Fibroblast of lung (primary cell): ENCODE results near the gene FRMD4A. TPM values are rescaled to one million over a fixed set of nuclear protein-coding genes. Genes with fewer than 3 reads are reported as not detected.
A peak's percentile ranks its signal among the peaks of the same experiment; 100 is the strongest.

ENCODE experiments used
- DNase-seq, 2 donors: peaks; one replicate each; pipeline versions ENCODE4 v3.0.0 to v3.0.0-alpha.2; 2010; ENCODE audit warnings: low read depth in 2 of 2
- H2AFZ ChIP-seq: 2 replicates; pipeline ENCODE4 v1.5.1; 2012; ENCODE audit warnings: low read length, control low read depth, inconsistent platforms
- H3K27ac ChIP-seq: 2 replicates; pipeline ENCODE4 v1.5.1; 2011; ENCODE audit warnings: low read length, control low read depth; ENCODE audit not compliant: insufficient read depth
- H3K27me3 ChIP-seq: 2 replicates; pipeline ENCODE4 v1.5.1; 2011; ENCODE audit warnings: mild to moderate bottlenecking, low read length; ENCODE audit not compliant: control insufficient read depth, insufficient read depth
- H3K36me3 ChIP-seq: 2 replicates; pipeline ENCODE4 v1.5.1; 2011; ENCODE audit warnings: low read length; ENCODE audit not compliant: control insufficient read depth, insufficient read depth
- H3K4me1 ChIP-seq: 2 replicates; pipeline ENCODE4 v1.5.1; 2011; ENCODE audit warnings: low read length; ENCODE audit not compliant: control insufficient read depth, insufficient read depth; ENCODE audit errors: extremely low read depth
- H3K4me2 ChIP-seq: 2 replicates; pipeline ENCODE4 v1.5.1; 2011; ENCODE audit warnings: low read length, control low read depth; ENCODE audit not compliant: insufficient read depth; ENCODE audit errors: extremely low read depth
- H3K4me3 ChIP-seq, 4 experiments: fragments of 200-600 bp in 1 of 4; sonication (generic) in 1 of 4; replicated peaks in 1 of 4; 2 replicates each; pipeline ENCODE4 v1.5.1; 2011 to 2016; ENCODE audit warnings: low read length in 4 of 4, low read depth in 3 of 4, mild to moderate bottlenecking in 3 of 4, control low read depth in 2 of 4, inconsistent platforms in 1 of 4, mixed read lengths in 1 of 4; ENCODE audit not compliant: insufficient read depth in 1 of 4; ENCODE audit errors: control extremely low read depth in 1 of 4
- H3K79me2 ChIP-seq: 2 replicates; pipeline ENCODE4 v1.5.1; 2012; ENCODE audit warnings: mild to moderate bottlenecking, low read length, inconsistent platforms; ENCODE audit not compliant: control insufficient read depth, insufficient read depth
- H3K9ac ChIP-seq: 2 replicates; pipeline ENCODE4 v1.5.1; 2011; ENCODE audit warnings: mild to moderate bottlenecking, low read length, control low read depth; ENCODE audit not compliant: insufficient read depth
- H3K9me3 ChIP-seq: 2 replicates; pipeline ENCODE4 v1.5.1; 2012; ENCODE audit warnings: low read depth, low read length; ENCODE audit not compliant: control insufficient read depth, insufficient read depth
- H4K20me1 ChIP-seq: 2 replicates; pipeline ENCODE4 v1.5.1; 2011; ENCODE audit warnings: low read length; ENCODE audit not compliant: control insufficient read depth, insufficient read depth; ENCODE audit errors: extremely low read depth
- EZH2 ChIP-seq: IDR thresholded peaks from 2 replicates; pipeline ENCODE4 v1.5.1; 2012; ENCODE audit warnings: low read length, control low read depth, mild to moderate bottlenecking; ENCODE audit errors: missing control alignments
- polyA plus RNA-seq, 2 donors: library from polyadenylated mRNA; depleted of rRNA in 1 of 2; stranded (reverse) in 1 of 2; unstranded in 1 of 2; fragments of >200 nt; gene quantifications; 2 replicates each; pipeline ENCODE4 v1.2.1, GENCODE V29; 2011 to 2012; ENCODE audit warnings: missing spikeins in 1 of 2
- total RNA-seq: library from RNA; depleted of rRNA; stranded (reverse); fragments of >200 nt; gene quantifications from 2 replicates; pipeline ENCODE4 v1.2.1, GENCODE V29; 2014
- TF ChIP-seq, protein P1 (sequence below), 2 donors: IDR thresholded peaks in 1 of 2; conservative IDR thresholded peaks in 1 of 2; 1 replicate in 1 of 2; 2 replicates in 1 of 2; pipeline ENCODE4 v1.5.1; 2011 to 2012; ENCODE audit warnings: low read length in 2 of 2, control low read depth in 1 of 2, inconsistent platforms in 1 of 2, low read depth in 1 of 2, mild to moderate bottlenecking in 1 of 2

The FRMD4A gene
- total and polyA plus RNA-seq, 2 donors (not counting 1 experiment from before 2014, with no cell fraction given), result 26.9 to 63.6 TPM

DNA sequence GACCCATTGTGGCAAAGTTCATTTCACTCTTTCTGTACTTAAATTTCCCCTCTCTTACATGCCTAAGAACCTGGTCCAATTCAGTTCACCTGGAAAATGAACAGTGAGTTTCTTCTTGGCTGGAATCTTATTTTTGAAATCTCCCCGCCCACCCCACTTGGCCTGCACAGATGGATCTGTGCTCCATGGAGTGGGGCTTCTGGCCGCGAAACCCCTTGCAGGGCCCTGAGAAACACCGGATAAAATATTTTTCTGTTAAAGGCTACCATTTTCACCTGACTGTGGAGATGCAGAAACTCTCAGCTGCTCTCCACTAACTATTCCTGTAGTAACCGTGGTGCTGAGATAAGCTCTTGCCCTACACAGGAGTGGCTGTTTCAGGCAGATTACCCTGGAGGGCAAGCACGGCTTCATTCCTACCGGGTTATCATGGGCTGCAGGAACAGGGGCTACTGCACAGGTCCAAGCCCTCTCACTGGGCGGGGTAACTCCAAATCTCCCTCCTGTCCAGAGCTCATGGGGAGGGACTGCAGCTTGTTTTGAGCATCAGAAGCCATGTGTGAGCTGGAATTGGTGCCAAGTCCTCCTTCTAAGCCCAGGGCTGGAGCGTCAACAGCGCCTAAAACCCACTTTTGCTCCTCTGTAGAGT is 625.1 kb downstream of the FRMD4A start:
- Histone ChIP-seq H3K9me3 (no peaks in the 10 kb centered on the region), H3K36me3 (peaks cover 15% of the 10 kb centered on the region), H3K9ac (no peak overlapping the region), H3K4me3 (peak overlapping the region; percentile 58 to 98 (median 70)), H2AFZ (no peak overlapping the region), H3K27me3 (no peaks in the 10 kb centered on the region), H3K79me2 (peaks cover 67% of the 10 kb centered on the region), H3K4me1 (peaks cover 14% of the 10 kb centered on the region), H3K4me2 (peak overlapping the region; percentile 74), H3K27ac (peak overlapping the region; percentile 10), H4K20me1 (no peaks in the 10 kb centered on the region)
- no peak for TF ChIP-seq EZH2
- TF ChIP-seq, protein P1, sequence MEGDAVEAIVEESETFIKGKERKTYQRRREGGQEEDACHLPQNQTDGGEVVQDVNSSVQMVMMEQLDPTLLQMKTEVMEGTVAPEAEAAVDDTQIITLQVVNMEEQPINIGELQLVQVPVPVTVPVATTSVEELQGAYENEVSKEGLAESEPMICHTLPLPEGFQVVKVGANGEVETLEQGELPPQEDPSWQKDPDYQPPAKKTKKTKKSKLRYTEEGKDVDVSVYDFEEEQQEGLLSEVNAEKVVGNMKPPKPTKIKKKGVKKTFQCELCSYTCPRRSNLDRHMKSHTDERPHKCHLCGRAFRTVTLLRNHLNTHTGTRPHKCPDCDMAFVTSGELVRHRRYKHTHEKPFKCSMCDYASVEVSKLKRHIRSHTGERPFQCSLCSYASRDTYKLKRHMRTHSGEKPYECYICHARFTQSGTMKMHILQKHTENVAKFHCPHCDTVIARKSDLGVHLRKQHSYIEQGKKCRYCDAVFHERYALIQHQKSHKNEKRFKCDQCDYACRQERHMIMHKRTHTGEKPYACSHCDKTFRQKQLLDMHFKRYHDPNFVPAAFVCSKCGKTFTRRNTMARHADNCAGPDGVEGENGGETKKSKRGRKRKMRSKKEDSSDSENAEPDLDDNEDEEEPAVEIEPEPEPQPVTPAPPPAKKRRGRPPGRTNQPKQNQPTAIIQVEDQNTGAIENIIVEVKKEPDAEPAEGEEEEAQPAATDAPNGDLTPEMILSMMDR (conservative IDR thresholded peaks at IDR 0.05 in 1 of 2, IDR thresholded peaks at IDR 0.05 in 1 of 2; ENCODE audit: low read depth in 1 of 2, low read length in 2 of 2), result no peak
- DNase-seq, result peak; percentile 44 to 49

GRCh38 chr10:13704964-13705363 is 625.8 kb downstream of the FRMD4A start:
- peaks cover 70% of the 10 kb centered on the region for H3K79me2 ChIP-seq
- peaks cover 9% of the 10 kb centered on the region for H3K4me1 ChIP-seq
- no peak for TF ChIP-seq EZH2
- TF ChIP-seq, protein P1 (conservative IDR thresholded peaks at IDR 0.05 in 1 of 2, IDR thresholded peaks at IDR 0.05 in 1 of 2; ENCODE audit: low read depth in 1 of 2, low read length in 2 of 2), result no peak
- H3K9ac ChIP-seq, result peak overlapping the region; percentile 13
- H3K4me2 ChIP-seq, result peak overlapping the region; percentile 74
- no peak overlapping the region for H3K27ac ChIP-seq
- no peaks in the 10 kb centered on the region for H3K27me3 ChIP-seq
- H3K36me3 ChIP-seq, result peaks cover 17% of the 10 kb centered on the region
- H2AFZ ChIP-seq, result no peak overlapping the region
- H3K9me3 ChIP-seq, result no peaks in the 10 kb centered on the region
- no peaks in the 10 kb centered on the region for H4K20me1 ChIP-seq
- no peak for DNase-seq
- H3K4me3 ChIP-seq, result peak overlapping the region; percentile 8 to 98 (median 70)

GRCh38 chr10:13703997-13704536 is 626.7 kb downstream of the FRMD4A start:
- Histone ChIP-seq H3K27ac (no peak overlapping the region), H3K4me2 (peak overlapping the region; percentile 28), H3K9me3 (no peaks in the 10 kb centered on the region), H3K36me3 (peaks cover 22% of the 10 kb centered on the region), H3K4me3 (peak overlapping the region in 3 of 4 experiments; percentile 6 to 98 (median 76)), H3K27me3 (no peaks in the 10 kb centered on the region), H4K20me1 (no peaks in the 10 kb centered on the region), H3K4me1 (peaks cover 9% of the 10 kb centered on the region), H3K79me2 (peaks cover 73% of the 10 kb centered on the region), H2AFZ (no peak overlapping the region), H3K9ac (no peak overlapping the region)
- TF ChIP-seq, protein P1 (conservative IDR thresholded peaks at IDR 0.05 in 1 of 2, IDR thresholded peaks at IDR 0.05 in 1 of 2; ENCODE audit: low read depth in 1 of 2, low read length in 2 of 2), result no peak
- TF ChIP-seq EZH2, result no peak
- DNase-seq, result no peak
